GM10248 (cell line): Measurements from ENCODE around the gene DYNC2H1.
"Not testable (repeated sequence)": the region's sequence is repeated elsewhere in the genome, so short reads cannot be mapped to it uniquely, and the experiment has no call there.

Source experiments
- CTCF ChIA-PET: fragments of 300-600 bp; sonication (Branson Sonifier 250); formaldehyde crosslinking; extraction: SDS; loops from one replicate; lab custom pipeline; 2021; ENCODE audit warnings: antibody characterized with exemption; lab: Yijun Ruan, JAX
- POLR2A ChIA-PET: fragments of 350-650 bp; sonication (Branson Sonifier 250); formaldehyde crosslinking; extraction: SDS; loops from one replicate; lab custom pipeline; 2020; ENCODE audit warnings: antibody characterized with exemption; lab: Yijun Ruan, JAX
- DNase-seq: peaks from one replicate; pipeline ENCODE4 v3.0.0; 2012; ENCODE audit errors: extremely low spot score
- CTCF ChIP-seq: IDR thresholded peaks from 2 replicates; pipeline ENCODE4 v1.5.1; 2012; ENCODE audit warnings: mild to moderate bottlenecking, low read depth; ENCODE audit errors: extremely low read depth, missing control alignments, control extremely low read depth

Gene DYNC2H1

GRCh38 chr11:103367650-103368049, 258.4 kb downstream of the DYNC2H1 start:
- no peak for DNase-seq
- ChIA-PET POLR2A (no interaction called here), CTCF (interaction anchor here (1.3 kb wide), 1 partner anchor 10 kb away, joined by 3 read pairs; no protein-coding TSS in a partner anchor)
- TF ChIP-seq CTCF, result no peak

DNA sequence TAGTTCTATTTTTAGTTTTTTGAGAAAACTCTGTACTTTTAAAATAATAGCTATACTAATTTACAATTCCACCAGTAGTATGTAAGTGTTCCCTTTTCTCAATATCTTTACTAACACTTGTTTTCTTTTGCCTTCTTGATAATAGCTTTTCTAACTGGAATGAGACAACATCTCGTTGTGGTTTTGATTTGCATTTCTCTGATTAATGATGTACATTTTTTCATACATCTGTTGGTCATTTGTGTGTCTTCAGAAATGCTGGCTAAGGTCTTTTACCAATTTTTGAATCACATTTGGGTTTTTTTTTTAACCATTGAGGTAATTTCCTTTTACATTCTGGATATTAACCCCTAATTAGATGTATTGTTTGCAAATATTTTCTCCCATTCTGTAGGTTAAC, 258.9 kb downstream of the DYNC2H1 start:
- DNase-seq, result no peak
- no peak for TF ChIP-seq CTCF
- CTCF ChIA-PET, result interaction anchor here (1.3 kb wide), 1 partner anchor 11 kb away, joined by 3 read pairs; no protein-coding TSS in a partner anchor
- POLR2A ChIA-PET, result no interaction called here

DNA sequence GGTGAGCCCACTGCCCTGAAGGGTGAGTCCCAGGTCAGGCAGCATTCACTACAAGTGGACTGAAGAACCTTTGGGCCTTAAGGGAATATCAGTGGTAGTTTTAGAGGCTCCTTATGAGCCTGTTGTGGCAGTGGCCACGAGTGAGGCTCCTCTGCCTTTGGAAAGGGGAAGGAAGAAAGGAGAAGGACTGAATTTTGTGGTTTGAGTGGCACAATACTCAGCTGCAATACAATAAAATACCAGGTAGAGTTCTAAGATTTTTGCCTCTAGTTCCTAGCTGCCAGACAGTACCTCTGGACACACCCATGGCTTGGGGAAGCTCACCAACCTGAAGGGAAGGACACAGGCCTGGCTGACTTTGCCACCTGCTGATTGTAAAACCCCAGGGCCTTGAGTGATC, 260.9 kb downstream of the DYNC2H1 start:
- CTCF ChIA-PET, result no interaction called here
- POLR2A ChIA-PET, result no interaction called here

GRCh38 chr11:103372906-103373305, 263.7 kb downstream of the DYNC2H1 start:
- ChIA-PET CTCF (no interaction called here), POLR2A (no interaction called here)
- TF ChIP-seq CTCF, result no peak
- no peak for DNase-seq

More for the DNA sequence above, 260.9 kb downstream of the DYNC2H1 start:
- TF ChIP-seq CTCF, result no peak
- no peak for DNase-seq

DNA sequence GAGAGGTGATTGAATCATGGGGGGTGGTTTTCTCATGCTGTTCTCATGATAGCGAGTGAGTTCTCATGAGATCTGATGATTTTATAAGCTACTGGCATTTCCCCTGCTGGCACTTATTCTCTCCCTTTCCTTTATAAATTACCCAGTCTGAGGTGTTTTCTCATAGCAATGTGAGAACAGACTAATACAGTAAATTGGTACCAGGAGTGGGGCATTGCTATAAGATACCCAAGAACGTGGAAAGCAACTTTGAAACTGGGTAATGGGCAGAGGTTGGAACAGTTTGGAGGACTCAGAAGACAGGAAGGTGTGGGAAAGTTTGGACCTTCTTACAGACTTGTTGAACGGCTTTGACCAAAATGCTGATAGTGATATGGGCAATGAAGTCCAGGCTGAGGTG, 265.0 kb downstream of the DYNC2H1 start:
- POLR2A ChIA-PET, DNase-seq, CTCF ChIA-PET: not testable (repeated sequence)

DNA sequence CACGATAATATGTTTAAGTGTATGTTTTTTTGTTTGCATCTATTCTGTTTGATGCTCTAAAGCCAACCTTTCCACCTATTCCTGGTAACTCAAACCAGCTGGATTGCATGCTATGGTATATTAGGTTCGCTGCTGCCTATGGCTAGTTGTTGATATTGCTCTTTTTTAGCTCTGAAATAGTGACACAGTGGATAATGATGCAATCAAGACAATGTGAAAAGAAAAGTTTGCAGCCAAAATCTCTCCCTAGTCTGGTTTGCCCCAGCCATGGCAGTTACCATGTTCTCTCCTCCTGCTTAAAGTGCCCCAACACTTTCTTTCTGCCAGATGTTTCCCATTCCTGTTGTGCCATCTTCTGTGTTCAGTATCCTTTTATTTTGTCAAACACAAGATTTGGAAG, 269.7 kb downstream of the DYNC2H1 start:
- ChIA-PET CTCF (interaction anchor here (1.0 kb wide), 1 partner anchor 19 kb away, joined by 3 read pairs; no protein-coding TSS in a partner anchor), POLR2A (no interaction called here)
- no peak for TF ChIP-seq CTCF
- no peak for DNase-seq

- CTCF ChIA-PET, result interaction anchor here (1.0 kb wide), 1 partner anchor 18 kb away, joined by 3 read pairs; no protein-coding TSS in a partner anchor
- POLR2A ChIA-PET, result no interaction called here
- no peak for DNase-seq
- no peak for TF ChIP-seq CTCF
These were observed 270.8 kb downstream of the DYNC2H1 start for GRCh38 chr11:103380031-103380430.
